Measurements from ENCODE around the gene KCTD2.

KCTD2 gene

GRCh38 chr17:75103601-75104554, 56.9 kb downstream of the KCTD2 start:
- no peak for DNase-seq

- DNase-seq, result no peak
These were observed 58.4 kb downstream of the KCTD2 start for GRCh38 chr17:75105126-75106080.

DNA sequence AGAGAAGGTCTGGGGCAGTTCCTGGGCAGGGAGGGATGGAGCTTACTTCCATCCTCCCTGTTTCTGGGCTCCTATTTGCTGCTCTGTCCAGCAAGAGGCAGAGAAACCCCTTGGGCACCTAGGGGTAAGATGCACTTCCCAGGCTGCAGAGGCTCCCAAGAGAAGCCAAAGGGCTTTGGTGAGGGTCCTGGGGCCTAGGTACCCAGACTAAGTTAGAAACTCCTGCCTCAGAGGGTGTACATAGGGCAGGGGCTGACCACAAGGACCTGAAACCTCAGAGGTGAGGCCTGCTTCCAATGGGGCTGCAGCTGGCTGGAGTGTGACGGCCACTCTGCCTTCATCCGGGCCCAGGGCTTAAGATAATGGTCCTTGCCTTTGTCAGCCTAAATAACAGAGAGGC, 61.2 kb downstream of the KCTD2 start:
- DNase-seq, result no peak

- DNase-seq, result no peak
These were observed 62.0 kb downstream of the KCTD2 start for GRCh38 chr17:75109046-75109406.

- DNase-seq, result peak; percentile 81
These were observed 62.6 kb downstream of the KCTD2 start, which contains the start of gene ARMC7 for GRCh38 chr17:75109407-75110233. Gene ARMC7 (plus strand): TSS chr17:75109969. CDS start chr17:75110289, 320 bp downstream.

- no peak for DNase-seq
These were observed 63.4 kb downstream of the KCTD2 start for GRCh38 chr17:75110234-75110937.

DNA sequence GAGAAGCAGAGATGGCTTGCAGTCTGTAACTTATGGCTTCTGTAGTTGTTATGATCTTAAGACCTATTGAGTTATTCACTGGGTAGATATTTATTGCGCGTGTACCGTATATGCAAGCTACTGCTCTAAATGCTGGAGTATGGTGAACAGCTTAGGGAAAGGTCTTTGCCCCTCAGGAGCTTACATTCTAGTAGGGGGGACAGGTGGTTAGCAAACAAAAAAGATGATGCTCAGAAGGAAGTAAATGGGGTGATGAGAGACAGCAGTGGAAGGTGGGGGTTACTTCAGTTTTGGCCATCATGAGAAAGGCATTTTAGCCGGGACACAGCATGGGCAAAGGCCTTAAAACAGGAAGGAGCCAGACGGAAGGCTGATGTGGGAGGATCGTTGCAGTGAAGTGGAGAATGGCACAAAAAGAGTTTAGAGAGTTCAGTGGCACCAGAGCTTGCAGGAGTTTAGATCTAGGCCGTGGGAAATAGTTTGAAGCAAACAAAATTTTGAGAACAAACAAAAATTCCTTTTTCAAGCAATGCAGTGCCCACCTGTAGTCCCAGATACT, 64.8 kb downstream of the KCTD2 start:
- no peak for DNase-seq

DNA sequence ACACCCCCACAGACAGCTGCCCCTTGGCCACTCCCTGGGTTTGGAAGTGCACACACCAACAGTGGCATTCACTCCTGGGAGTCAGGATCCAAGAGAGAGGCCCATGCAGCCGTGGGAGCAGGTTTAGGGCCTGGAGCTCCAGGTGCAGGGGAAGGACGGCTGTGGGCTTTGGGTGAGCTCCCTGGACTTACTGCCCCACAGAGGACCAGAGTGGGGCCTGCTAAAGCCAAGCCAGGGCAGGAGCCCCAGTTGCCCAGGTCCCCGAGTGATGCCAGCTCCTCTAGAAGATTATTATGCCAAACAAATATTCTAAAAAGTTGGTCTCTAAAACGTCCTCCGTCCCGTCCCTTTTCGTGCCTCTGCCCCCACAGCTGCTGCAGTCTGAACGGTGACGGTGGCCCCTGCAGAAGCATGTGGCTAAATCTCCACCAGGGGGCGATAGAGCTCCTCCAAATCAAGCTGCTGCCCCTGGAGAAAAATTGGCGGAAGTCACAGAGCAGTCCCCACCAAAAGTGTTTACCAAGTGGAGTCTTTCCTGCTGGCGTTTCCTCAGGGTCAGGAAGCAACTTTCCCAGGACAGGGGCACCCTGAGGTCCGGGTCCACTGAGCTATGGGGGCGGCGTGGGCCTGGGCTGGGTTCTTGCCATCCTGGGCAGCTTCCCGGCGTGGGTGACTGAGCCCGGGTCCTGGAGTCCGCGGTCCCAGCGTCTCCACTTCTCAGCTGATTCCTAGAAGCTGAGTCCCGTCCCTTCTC, 67.0 kb downstream of the KCTD2 start:
- peak; percentile 68 for DNase-seq

DNA sequence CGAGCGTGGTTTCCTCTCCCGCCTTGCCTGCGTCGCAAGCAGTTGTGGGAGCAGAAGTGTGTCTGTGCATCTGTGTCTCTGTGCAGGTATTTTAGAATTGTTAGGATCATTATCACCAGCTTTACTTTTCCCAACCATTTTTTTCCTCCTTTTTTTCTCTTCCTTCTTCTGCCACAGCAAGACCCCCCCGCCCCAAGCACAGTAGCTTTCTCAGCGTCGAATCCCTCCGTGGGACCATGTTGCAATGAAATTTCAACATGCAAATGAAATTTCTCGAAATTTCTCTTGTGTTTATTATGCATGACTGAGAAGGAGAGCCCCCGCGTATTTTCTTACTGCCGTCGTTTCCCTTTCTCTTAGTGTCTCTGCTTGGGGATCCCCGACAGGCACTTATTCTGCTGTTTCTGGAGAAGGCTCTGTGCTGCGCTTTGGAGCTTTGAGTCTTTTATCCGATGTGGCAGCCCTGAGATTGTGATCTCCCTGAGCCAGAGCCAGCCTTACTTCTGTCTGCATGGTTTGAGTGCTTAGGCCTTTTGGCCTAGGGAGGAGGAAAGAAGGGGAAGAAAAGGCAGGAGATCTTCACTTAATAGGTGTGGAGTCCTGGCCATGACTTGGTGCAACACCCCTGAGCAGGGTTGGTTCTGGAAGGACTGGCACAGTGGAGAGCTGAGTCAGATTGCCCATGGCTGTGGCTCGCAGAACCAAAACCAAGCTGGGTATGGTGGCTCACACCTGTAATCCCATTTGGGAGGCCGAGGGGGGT, 67.7 kb downstream of the KCTD2 start:
- no peak for DNase-seq

Measured in NK-92 treated with Interleukin-12 subunit alpha and Interleukin-12 subunit beta, amount 100 ng/mL, for 24 hours (cell line).